Astrocyte (in vitro differentiated cells and primary cell): ENCODE data around the gene MARCKS. TPM values are rescaled to one million over a fixed set of nuclear protein-coding genes. Genes with fewer than 3 reads are reported as not detected.
A peak's percentile ranks its signal among the peaks of the same experiment; 100 is the strongest.

Experiments used
- DNase-seq: peaks from one replicate; pipeline ENCODE4 v3.0.0-alpha.2; 2010; ENCODE audit warnings: low read depth
- FAIRE-seq: peaks from 2 replicates; lab custom pipeline; 2011; peaks lifted over from hg19 to GRCh38; lab: Jason Lieb, UNC
- H2AFZ ChIP-seq: 2 replicates; pipeline ENCODE4 v1.6.0; 2012; ENCODE audit warnings: low read depth, low read length, inconsistent platforms
- H3K27ac ChIP-seq: 2 replicates; pipeline ENCODE4 v1.5.1; 2011; ENCODE audit warnings: low read depth, low read length, inconsistent platforms
- H3K27me3 ChIP-seq: 2 replicates; pipeline ENCODE4 v1.6.0; 2011; ENCODE audit warnings: low read length, inconsistent platforms; ENCODE audit not compliant: insufficient read depth
- H3K36me3 ChIP-seq: 2 replicates; pipeline ENCODE4 v1.5.1; 2011; ENCODE audit warnings: low read length, inconsistent platforms; ENCODE audit not compliant: insufficient read depth
- H3K4me1 ChIP-seq: 2 replicates; pipeline ENCODE4 v1.5.1; 2011; ENCODE audit warnings: low read length, inconsistent platforms; ENCODE audit not compliant: insufficient read depth
- H3K4me2 ChIP-seq: 2 replicates; pipeline ENCODE4 v1.6.0; 2012; ENCODE audit warnings: low read length, inconsistent platforms
- H3K4me3 ChIP-seq: 2 replicates; pipeline ENCODE4 v1.5.1; 2011; ENCODE audit warnings: low read depth, mild to moderate bottlenecking, low read length, inconsistent platforms; ENCODE audit not compliant: insufficient read depth
- H3K79me2 ChIP-seq: 2 replicates; pipeline ENCODE4 v1.6.0; 2012; ENCODE audit warnings: mild to moderate bottlenecking, low read length, inconsistent platforms; ENCODE audit not compliant: insufficient read depth
- H3K9ac ChIP-seq: 2 replicates; pipeline ENCODE4 v1.6.0; 2012; ENCODE audit warnings: mild to moderate bottlenecking, low read length, inconsistent platforms
- H3K9me3 ChIP-seq: 2 replicates; pipeline ENCODE4 v1.5.1; 2012; ENCODE audit warnings: low read depth, mild to moderate bottlenecking, low read length, inconsistent platforms; ENCODE audit not compliant: insufficient read depth
- H4K20me1 ChIP-seq: 2 replicates; pipeline ENCODE4 v1.6.0; 2012; ENCODE audit warnings: low read length, inconsistent platforms; ENCODE audit not compliant: insufficient read depth
- H3K27ac Mint-ChIP-seq: one replicate; pipeline ENCODE4 v1.8.0; 2021; ENCODE audit warnings: mild to moderate bottlenecking, mixed read lengths; ENCODE audit not compliant: unreplicated experiment
- H3K27me3 Mint-ChIP-seq: one replicate; pipeline ENCODE4 v1.8.0; 2021; ENCODE audit warnings: low read depth, mixed read lengths; ENCODE audit not compliant: unreplicated experiment
- H3K36me3 Mint-ChIP-seq: one replicate; pipeline ENCODE4 v1.8.0; 2021; ENCODE audit warnings: low read depth, mixed read lengths; ENCODE audit not compliant: unreplicated experiment
- H3K4me1 Mint-ChIP-seq: one replicate; pipeline ENCODE4 v1.8.0; 2021; ENCODE audit warnings: low read depth, mixed read lengths; ENCODE audit not compliant: unreplicated experiment
- H3K4me3 Mint-ChIP-seq: one replicate; pipeline ENCODE4 v1.8.0; 2021; ENCODE audit warnings: mild to moderate bottlenecking, moderate library complexity, mixed read lengths; ENCODE audit not compliant: unreplicated experiment
- H3K9me3 Mint-ChIP-seq: one replicate; pipeline ENCODE4 v1.8.0; 2021; ENCODE audit warnings: mild to moderate bottlenecking, mixed read lengths; ENCODE audit not compliant: unreplicated experiment
- CTCF ChIP-seq: IDR thresholded peaks from 2 replicates; pipeline ENCODE4 v1.5.1; 2011; ENCODE audit warnings: low read depth, mild to moderate bottlenecking, inconsistent platforms, low read length, moderate library complexity; ENCODE audit not compliant: insufficient read depth
- EZH2 ChIP-seq: IDR thresholded peaks from 2 replicates; pipeline ENCODE4 v1.6.1; 2012; ENCODE audit warnings: mild to moderate bottlenecking, low read length, inconsistent platforms; ENCODE audit not compliant: insufficient read depth
- total RNA-seq: library from RNA; stranded (reverse); gene quantifications from 2 replicates; pipeline ENCODE4 v1.2.1, GENCODE V29; 2021

Gene MARCKS
- total RNA-seq, 1 donor from 2014 or later = 261 TPM

GRCh38 chr6:113858480-113859348 is 1.6 kb downstream of the MARCKS start:
- H4K20me1 ChIP-seq = peaks cover 42% of the 10 kb centered on the region
- no peak overlapping the region for H2AFZ ChIP-seq
- Mint-ChIP-seq H3K27ac (peak overlapping the region; percentile 93), H3K4me1 (peaks cover 18% of the 10 kb centered on the region), H3K4me3 (peak overlapping the region; percentile 90), H3K36me3 (peaks cover 11% of the 10 kb centered on the region), H3K9me3 (no peaks in the 10 kb centered on the region), H3K27me3 (no peaks in the 10 kb centered on the region)
- H3K9me3 ChIP-seq = no peaks in the 10 kb centered on the region
- peak overlapping the region; percentile 100 for H3K9ac ChIP-seq
- H3K36me3 ChIP-seq = peaks cover 11% of the 10 kb centered on the region
- H3K79me2 ChIP-seq = peaks cover 81% of the 10 kb centered on the region
- H3K4me3 ChIP-seq = peak overlapping the region; percentile 100
- H3K4me1 ChIP-seq = peaks cover 25% of the 10 kb centered on the region
- peak overlapping the region; percentile 100 for H3K27ac ChIP-seq
- DNase-seq = peak; percentile 84
- H3K27me3 ChIP-seq = no peaks in the 10 kb centered on the region
- TF ChIP-seq CTCF (peak; percentile 63), EZH2 (no peak)
- FAIRE-seq = no peak
- peak overlapping the region; percentile 93 for H3K4me2 ChIP-seq

DNA sequence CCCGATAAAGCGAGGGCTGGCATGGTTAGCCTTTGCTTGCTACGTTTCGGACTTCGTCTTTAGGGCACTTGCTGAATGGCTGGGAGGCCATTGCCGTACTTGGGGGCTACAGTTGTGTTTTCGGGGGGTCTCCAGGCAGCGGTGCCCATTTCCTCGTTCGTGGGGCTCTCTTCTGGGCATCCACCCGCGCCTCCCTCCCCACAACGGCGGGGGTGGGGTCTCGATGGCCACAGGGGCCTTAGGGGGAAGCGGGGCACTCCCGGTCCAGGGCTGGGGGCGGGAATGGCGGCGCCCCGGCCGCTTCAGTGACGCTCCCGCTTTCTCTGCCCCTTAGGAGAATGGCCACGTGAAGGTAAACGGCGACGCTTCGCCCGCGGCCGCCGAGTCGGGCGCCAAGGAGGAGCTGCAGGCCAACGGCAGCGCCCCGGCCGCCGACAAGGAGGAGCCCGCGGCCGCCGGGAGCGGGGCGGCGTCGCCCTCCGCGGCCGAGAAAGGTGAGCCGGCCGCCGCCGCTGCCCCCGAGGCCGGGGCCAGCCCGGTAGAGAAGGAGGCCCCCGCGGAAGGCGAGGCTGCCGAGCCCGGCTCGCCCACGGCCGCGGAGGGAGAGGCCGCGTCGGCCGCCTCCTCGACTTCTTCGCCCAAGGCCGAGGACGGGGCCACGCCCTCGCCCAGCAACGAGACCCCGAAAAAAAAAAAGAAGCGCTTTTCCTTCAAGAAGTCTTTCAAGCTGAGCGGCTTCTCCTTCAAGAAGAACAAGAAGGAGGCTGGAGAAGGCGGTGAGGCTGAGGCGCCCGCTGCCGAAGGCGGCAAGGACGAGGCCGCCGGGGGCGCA is 2.4 kb downstream of the MARCKS start:
- DNase-seq (peak; percentile 41), FAIRE-seq (no peak)
- peak overlapping the region; percentile 90 for H3K4me3 Mint-ChIP-seq
- Histone ChIP-seq H2AFZ (no peak overlapping the region), H3K4me2 (peak overlapping the region; percentile 93), H3K4me3 (peak overlapping the region; percentile 100), H3K36me3 (peaks cover 11% of the 10 kb centered on the region), H3K9me3 (no peaks in the 10 kb centered on the region), H3K79me2 (peaks cover 81% of the 10 kb centered on the region), H4K20me1 (peaks cover 42% of the 10 kb centered on the region), H3K27me3 (no peaks in the 10 kb centered on the region), H3K4me1 (peaks cover 23% of the 10 kb centered on the region), H3K9ac (peak overlapping the region; percentile 100), H3K27ac (peak overlapping the region; percentile 100)
- peak overlapping the region; percentile 93 for H3K27ac Mint-ChIP-seq
- TF ChIP-seq EZH2 = no peak
- TF ChIP-seq CTCF = no peak
- no peaks in the 10 kb centered on the region for H3K9me3 Mint-ChIP-seq
- H3K36me3 Mint-ChIP-seq = peaks cover 11% of the 10 kb centered on the region
- no peaks in the 10 kb centered on the region for H3K27me3 Mint-ChIP-seq
- H3K4me1 Mint-ChIP-seq = peaks cover 19% of the 10 kb centered on the region
